Measurements from ENCODE around the gene COX5A.

The COX5A gene

GRCh38 chr15:74937590-74938371 is at the start of gene COX5A:
Gene COX5A (minus strand): TSS chr15:74938073. CDS start chr15:74938014, 59 bp downstream.
- DNase-seq: peak; percentile 89 to 91

DNA sequence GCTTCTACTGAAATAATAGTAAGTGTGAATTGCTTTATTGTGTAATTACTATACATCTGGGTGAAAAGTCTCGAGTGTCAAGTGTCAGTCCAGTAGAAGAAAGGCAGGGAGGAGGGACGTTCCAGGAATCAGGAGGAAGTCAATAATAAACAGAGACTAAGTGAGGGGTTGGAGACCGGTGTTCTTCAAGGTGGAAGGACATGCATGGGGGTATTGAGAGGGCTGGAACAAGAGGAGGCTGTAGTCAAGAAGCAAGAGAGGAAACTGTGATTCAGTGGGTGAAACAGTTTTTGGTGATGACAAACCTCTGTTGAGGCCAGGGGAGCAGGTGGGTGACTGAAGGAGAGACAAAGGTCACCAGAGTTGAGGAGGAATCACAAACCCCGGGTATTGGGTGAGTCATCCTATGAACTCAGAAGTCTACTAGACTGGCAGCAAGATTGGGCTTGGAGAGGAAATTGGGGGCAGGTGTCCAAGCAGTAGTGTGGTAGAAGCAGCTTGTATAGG is 45.9 kb upstream of the COX5A start:
- DNase-seq: peak in 1 of 2 experiments; percentile 47

DNA sequence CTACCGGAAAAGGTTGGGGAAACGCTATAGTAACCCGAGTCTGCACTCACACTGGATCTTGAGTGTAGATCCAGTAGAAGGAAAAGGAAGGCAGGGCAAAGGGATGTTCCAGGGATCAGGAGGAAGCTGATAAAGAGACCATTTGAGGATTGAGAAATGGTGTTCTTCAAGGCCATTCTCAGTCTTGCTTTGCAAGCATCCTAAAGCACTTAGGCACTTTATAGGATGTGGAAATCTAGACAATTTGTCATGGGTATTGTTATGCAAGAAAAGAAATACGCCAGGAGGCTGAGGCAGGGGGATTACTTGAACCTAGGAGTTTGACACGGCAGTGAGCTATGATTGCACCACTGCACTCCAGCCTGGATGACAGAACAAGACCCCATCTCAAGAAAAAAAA is 44.3 kb upstream of the COX5A start:
- DNase-seq: no peak

- peak in 1 of 2 experiments; percentile 33 for DNase-seq
Observed at GRCh38 chr15:74978503-74978902, 40.6 kb upstream of the COX5A start.

DNA sequence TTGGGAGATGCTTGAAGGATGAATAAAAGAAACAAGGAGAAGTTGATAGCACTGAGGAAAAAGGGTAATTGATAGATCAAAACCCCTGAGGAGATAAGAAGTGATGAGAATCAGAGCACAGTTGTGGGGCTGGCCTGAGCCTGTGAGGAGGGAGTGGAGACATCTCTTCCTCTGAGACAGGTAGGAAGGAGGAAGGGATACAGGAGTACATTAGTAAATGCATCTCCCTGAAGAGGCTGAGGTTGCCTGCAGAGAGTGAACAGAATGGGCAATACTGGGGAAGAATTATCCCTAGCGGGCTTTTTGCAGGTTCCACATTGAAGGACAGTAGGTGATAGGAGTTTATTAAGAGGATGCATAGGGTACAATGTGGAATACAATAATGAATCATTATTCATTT is 40.2 kb upstream of the COX5A start:
- DNase-seq: no peak

GRCh38 chr15:74977599-74977998 is 39.7 kb upstream of the COX5A start:
- DNase-seq: no peak

DNA sequence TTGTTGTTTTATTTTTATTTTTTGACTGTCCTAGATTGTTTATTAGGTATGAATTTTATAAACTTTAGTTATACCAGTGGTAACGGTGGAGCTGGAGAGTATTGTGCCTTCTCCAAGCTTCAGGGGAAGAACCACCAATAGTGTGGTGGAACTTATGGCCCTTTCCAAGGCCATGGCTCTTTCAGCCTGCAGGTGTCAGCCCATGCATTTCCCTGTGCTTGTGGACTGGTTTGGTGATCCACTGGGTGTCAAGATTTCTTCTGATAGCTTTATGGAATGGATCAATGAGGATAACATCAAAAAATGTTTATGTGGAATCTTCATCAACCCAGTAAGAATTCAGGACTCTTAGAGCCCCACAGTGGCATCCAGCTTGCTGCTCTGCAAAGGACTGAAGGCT is 38.3 kb upstream of the COX5A start:
- no peak for DNase-seq

DNA sequence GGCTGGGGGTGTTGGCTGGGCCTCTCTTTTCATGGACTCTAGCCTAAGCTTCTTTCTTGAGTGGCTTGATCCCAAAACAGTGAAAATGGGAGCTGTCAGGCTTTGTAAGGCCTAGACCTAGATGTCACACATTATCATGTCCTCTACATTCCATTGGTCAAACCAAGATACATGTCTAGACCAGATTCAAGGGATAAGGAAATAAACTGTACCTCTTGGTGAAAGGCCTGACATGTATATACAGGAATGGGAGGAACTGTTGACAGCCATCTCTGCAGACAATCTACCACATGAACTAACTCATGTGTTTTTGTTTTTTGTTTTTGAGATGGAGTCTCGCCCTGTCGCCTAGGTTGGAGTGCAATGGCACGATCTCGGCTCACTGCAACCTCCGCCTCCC is 29.8 kb upstream of the COX5A start:
- DNase-seq: no peak

DNA sequence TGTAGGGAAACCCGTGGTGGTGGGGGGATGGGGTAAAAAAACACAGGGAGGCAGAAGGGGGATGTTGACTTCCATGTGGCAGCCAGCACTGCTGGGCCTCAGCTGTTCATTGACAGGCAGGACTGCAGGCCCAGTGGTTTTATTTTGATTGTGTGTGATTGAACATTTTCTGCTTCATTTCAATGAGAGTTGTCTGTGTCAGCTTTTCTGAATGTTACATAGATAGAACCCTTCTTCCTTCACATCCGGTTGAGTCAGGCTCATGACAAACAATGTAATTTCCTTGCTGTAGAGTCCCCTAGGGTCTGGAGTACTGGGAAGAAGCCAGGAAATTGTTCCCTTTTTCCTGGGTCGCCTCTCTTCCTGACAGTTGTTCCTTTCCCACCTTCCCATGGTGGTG is 26.9 kb upstream of the COX5A start:
- no peak for DNase-seq

GRCh38 chr15:74963213-74963612 is 25.3 kb upstream of the COX5A start:
- DNase-seq: no peak

- no peak for DNase-seq
Observed at GRCh38 chr15:74962671-74963070, 24.8 kb upstream of the COX5A start.

DNA sequence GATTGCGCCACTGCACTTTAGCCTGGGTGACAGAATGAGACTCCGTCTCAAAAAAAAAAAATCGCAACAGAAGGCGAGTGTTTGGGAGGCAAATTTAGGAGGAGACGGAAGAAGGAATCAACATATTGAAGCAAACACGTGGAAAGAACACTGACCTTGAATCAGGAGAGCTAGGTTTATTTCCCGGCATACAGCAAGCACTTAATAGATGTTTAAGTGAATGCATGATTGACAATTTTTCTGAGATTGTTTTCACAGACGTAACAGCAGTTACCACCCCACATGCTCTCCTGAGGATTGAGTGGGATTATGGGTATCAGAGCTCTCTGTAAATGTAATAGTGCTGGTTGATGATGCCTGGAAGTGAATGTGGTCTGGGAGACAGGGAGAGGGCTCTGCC is 24.3 kb upstream of the COX5A start:
- DNase-seq: no peak

GRCh38 chr15:74961616-74962015 is 23.7 kb upstream of the COX5A start:
- no peak for DNase-seq

DNA sequence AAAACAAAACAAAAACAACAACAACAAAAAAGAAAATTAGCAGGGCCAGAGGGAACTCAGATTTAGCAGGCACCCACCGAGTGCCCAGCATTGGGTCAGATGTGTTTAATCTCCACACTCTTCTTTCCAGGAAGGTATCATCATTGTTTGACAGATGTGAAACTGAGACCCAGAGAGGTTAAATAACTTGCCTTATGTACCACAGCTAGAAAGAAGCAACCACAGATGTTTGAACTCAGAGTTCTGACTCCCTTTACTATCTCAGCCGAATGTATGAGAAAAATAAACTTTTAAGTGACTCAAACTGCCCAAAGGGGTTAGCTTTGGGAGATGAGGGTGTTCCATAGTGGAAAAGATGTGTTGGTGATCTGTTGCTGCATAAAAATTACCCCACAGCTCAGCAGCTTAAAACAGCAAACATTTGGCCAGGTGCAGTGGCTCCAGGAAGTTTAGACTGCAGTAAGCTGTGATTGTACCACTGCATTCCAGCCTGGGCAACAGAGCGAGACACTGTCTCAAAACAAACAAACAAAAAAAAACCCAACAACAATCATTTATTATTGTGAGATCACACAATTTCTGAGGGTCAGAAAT is 23.2 kb upstream of the COX5A start:
- DNase-seq: no peak

DNA sequence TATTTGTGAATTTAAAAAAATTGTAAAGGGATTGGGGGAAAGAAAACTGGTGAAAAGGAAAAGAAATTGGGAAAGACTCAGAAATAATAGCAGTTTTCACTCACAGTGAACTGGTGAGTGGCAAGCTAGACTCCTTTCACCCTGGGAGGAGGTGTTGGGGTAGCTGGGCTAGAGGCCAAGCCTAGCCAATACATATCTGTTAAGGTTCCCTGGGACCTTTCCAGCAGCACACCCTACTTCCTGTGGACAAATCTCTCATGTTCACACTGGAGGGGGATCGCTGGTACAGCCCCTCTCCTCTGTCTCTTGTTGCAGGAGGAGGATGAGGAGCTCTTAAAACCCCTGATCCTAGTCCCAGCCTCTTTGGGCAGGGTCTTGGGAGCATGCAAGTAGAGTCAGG is 22.4 kb upstream of the COX5A start:
- no peak for DNase-seq

GRCh38 chr15:74959586-74959939 is 21.7 kb upstream of the COX5A start:
- no peak for DNase-seq

- DNase-seq: no peak
Observed at GRCh38 chr15:74958908-74959585, 21.2 kb upstream of the COX5A start.

DNA sequence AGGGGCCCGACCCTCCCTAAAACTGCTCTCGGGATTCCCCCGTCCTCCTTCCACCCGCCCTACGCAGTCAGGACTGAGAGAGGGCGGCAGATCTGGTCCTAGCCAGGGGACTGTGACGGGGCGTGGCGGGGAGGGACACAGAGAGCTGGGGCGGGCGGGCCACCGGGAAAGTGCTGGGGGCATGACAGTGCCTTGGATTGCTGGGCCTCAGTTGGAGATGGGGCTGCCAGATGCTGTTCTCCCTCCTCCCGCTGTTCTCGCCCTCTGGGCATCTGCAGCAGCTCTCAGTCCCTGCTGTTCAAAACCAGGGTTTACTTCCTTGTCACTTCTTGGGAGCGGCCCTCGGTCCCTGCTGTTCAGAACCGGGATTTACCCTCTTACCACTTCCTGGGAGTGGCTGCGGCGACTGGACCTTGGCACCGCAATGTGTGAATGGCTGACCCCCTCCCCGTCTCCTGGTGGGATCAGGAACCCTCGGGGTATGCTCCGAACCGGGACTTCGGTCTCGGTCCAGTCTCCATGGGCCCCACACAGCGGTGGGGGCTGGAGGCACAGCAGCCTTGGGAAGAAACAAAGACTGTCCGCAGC is 20.5 kb upstream of the COX5A start:
- DNase-seq: no peak

DNA sequence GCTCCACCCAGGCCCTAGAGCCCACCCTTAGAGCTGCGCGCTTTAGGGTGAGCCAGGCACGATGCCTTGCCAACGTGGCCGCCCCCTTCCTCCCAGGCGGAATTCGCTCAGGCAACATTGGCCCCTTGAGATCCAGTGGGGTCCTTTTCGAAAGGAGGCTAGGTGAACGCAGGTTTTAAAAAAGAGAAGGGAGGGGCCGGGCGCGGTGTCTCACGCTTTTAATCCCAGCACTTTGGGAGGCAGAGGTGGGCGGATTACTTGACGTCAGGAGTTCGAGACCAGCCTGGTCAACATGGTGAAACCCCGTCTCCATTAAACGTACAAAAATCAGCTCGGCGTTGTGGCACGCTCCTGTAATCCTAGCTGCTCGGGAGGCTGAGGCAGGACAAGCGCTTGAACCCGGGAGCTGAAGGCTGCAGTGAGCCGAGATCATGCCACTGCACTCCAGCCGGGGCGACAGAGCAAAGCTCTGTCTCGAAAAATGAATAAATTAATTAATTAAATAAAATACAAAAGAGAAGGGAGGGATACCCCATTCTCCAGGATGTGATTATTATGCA is 19.7 kb upstream of the COX5A start:
- no peak for DNase-seq

- DNase-seq: peak; percentile 69 to 79
Observed at GRCh38 chr15:74956648-74957475, 19.0 kb upstream of the COX5A start, which contains the start of gene RPP25. Gene RPP25 (minus strand): TSS chr15:74956772. CDS start chr15:74956583, 189 bp downstream.

GRCh38 chr15:74955796-74956647 is 18.1 kb upstream of the COX5A start:
- DNase-seq: peak; percentile 69 to 71

Data from stimulated activated CD4-positive, alpha-beta T cell treated with anti-CD3 and anti-CD28 coated beads, Interleukin-4, amount 100 ng/mL, for 4 hours (primary cell).